HepG2 (cell line): ENCODE data around the gene CSNK1D. TPM values are rescaled to one million over a fixed set of nuclear protein-coding genes. Genes with fewer than 3 reads are reported as not detected.

Source experiments
- ETV6 ChIP-seq: sonication (generic); formaldehyde crosslinking; conservative IDR thresholded peaks from 2 replicates; pipeline ENCODE4 v1.4.0; 2020; ENCODE audit warnings: missing genetic modification reagents
- FLYWCH1 ChIP-seq: sonication (generic); formaldehyde crosslinking; IDR thresholded peaks from 2 replicates; pipeline ENCODE4 v1.8.1; 2023; ENCODE audit warnings: mild to moderate bottlenecking, missing genetic modification reagents
- GATA4 ChIP-seq: sonication (generic); IDR thresholded peaks from 2 replicates; pipeline ENCODE4 v1.6.1; 2016; ENCODE audit warnings: antibody characterized with exemption, low read depth, borderline replicate concordance
- KDM6A ChIP-seq: IDR thresholded peaks from 2 replicates; pipeline ENCODE4 v1.6.1; 2016; ENCODE audit warnings: low read depth
- MATR3 ChIP-seq: sonication (generic); formaldehyde crosslinking; IDR thresholded peaks from 2 replicates; pipeline ENCODE4 v1.4.0; 2020; ENCODE audit warnings: missing genetic modification reagents
- POLR2AphosphoS5 ChIP-seq: IDR thresholded peaks from 2 replicates; pipeline ENCODE4 v1.6.1; 2012; ENCODE audit warnings: low read depth, low read length
- SALL1 ChIP-seq: sonication (generic); formaldehyde crosslinking; IDR thresholded peaks from 2 replicates; pipeline ENCODE4 v1.8.0; 2022; ENCODE audit warnings: mild to moderate bottlenecking, missing genetic modification reagents
- SAP130 ChIP-seq: IDR thresholded peaks from 2 replicates; pipeline ENCODE4 v1.6.1; 2016; ENCODE audit warnings: low read depth
- SMAD1 ChIP-seq: sonication (generic); formaldehyde crosslinking; IDR thresholded peaks from 2 replicates; pipeline ENCODE4 v1.4.0; 2020; ENCODE audit warnings: missing genetic modification reagents, low read depth, mild to moderate bottlenecking, borderline replicate concordance
- ZBTB7A ChIP-seq: sonication (generic); formaldehyde crosslinking; IDR thresholded peaks from 2 replicates; pipeline ENCODE4 v1.8.0; 2022; ENCODE audit warnings: mild to moderate bottlenecking, missing genetic modification reagents
- ZNF589 ChIP-seq: sonication (generic); formaldehyde crosslinking; conservative IDR thresholded peaks from 2 replicates; pipeline ENCODE4 v1.8.0; 2022; ENCODE audit warnings: mild to moderate bottlenecking, moderate library complexity, missing genetic modification reagents
- ZNF660 ChIP-seq: sonication (generic); formaldehyde crosslinking; IDR thresholded peaks from 2 replicates; pipeline ENCODE4 v1.5.1; 2020; ENCODE audit warnings: mild to moderate bottlenecking, low read depth, missing genetic modification reagents, borderline replicate concordance
- polyA plus RNA-seq, 8 experiments: library from polyadenylated mRNA; depleted of rRNA in 3 of 8; stranded (reverse) in 7 of 8; unstranded in 1 of 8; fragments of >200 nt; fragmentation: Illumina TruSeq in 4 of 8; extraction: Trizol in 4 of 8; gene quantifications; 2 replicates each; pipeline versions ENCODE4 v1.2.1 to v1.2.3, GENCODE V29; 2011 to 2016; ENCODE audit warnings: low read depth in 4 of 8, missing spikeins in 1 of 8, mixed read lengths in 1 of 8; ENCODE audit not compliant: insufficient read depth in 1 of 8
- total RNA-seq, 5 experiments: library from RNA; depleted of rRNA; stranded (reverse); fragments of >200 nt; fragmentation: Illumina TruSeq; extraction: Trizol; gene quantifications; 2 replicates each; pipeline ENCODE4 v1.2.3, GENCODE V29; 2016; ENCODE audit warnings: low read depth in 1 of 5
- TF ChIP-seq, protein P1 (sequence below): IDR thresholded peaks from 2 replicates; pipeline ENCODE4 v1.6.1; 2012; ENCODE audit warnings: inconsistent platforms
- TF ChIP-seq, protein P2 (sequence below): sonication (generic); formaldehyde crosslinking; IDR thresholded peaks from 2 replicates; pipeline ENCODE4 v1.4.0; 2020; ENCODE audit warnings: missing genetic modification reagents
- TF ChIP-seq, protein P3 (sequence below): sonication (generic); formaldehyde crosslinking; IDR thresholded peaks from 2 replicates; pipeline ENCODE4 v1.4.0; 2020; ENCODE audit warnings: missing genetic modification reagents, borderline replicate concordance
- TF ChIP-seq, protein P4 (sequence below): sonication (generic); formaldehyde crosslinking; IDR thresholded peaks from 2 replicates; pipeline ENCODE4 v1.4.0; 2020; ENCODE audit warnings: low read depth, mild to moderate bottlenecking, missing genetic modification reagents
- TF ChIP-seq, protein P5 (sequence below): sonication (generic); formaldehyde crosslinking; IDR thresholded peaks from 2 replicates; pipeline ENCODE4 v1.5.1; 2020; ENCODE audit warnings: missing genetic modification reagents, mild to moderate bottlenecking, borderline replicate concordance

CSNK1D gene
- total and polyA plus RNA-seq, 2 of the 13 experiments (the other 11 are each of a cell fraction or from before 2014, with no cell fraction given) = 31.5 to 128 TPM

DNA sequence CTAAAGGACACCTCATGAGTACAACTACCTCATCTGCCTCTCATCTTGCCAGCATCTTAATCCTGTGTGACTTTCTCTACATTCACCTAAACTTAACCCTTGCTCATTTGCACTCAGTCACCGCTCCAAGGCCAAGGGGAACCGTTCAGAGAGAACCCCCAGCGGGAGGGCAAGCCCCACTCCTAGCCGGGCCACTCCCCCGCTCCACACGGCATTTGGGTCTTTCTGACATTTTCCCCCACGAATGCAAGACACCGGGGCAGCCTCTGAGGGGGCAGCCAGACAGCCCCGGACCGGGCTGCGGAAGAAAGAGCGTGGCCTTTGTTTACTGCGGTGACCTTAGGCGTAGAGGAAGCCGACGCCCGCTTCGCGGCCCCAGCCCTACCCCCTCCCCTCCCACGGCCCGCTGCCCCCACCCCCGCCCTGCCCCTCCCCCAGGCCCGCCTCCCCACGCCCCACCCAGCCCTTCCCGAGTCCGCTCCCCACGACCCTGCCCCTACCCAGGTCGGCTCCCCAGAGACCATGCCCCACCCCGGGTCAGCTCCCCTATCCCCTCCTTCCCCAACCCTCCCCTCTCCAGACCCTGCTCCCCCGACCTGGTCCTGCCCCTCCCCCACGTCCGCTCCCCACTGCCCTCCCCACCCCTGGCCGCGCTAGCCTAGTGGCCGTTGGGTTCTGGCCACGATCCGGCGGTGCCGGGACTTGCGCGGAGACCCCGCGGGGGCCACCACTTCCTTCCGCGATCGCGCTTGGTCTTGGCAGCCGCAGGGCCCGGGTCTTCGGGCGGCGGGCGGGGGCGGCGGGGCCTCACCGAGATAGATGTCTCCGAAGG, 789 bp downstream of the CSNK1D start (continued):
- TF ChIP-seq GATA4 (no peak), SMAD1 (CRISPR knock-in tag) (no peak), ZBTB7A (CRISPR knock-in tag) (no peak), POLR2AphosphoS5 (0 out of 2 replicates have a peak, but pooled peaks have one; percentile 23), KDM6A (CRISPR knock-in tag) (no peak), SALL1 (CRISPR knock-in tag) (peak; percentile 33; the same call in 1 of the 2 replicates), FLYWCH1 (CRISPR knock-in tag) (peak; percentile 30; the same call in 1 of the 2 replicates), ZNF589 (CRISPR knock-in tag) (0 out of 2 replicates have a peak, but pooled peaks have one; percentile 6), MATR3 (CRISPR knock-in tag) (no peak), SAP130 (peak; percentile 70), ZNF660 (CRISPR knock-in tag) (no peak), ETV6 (no peak)
- TF ChIP-seq, protein P1, sequence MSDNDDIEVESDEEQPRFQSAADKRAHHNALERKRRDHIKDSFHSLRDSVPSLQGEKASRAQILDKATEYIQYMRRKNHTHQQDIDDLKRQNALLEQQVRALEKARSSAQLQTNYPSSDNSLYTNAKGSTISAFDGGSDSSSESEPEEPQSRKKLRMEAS = peak; percentile 62; the same call in 1 of the 2 replicates
- TF ChIP-seq, protein P2, sequence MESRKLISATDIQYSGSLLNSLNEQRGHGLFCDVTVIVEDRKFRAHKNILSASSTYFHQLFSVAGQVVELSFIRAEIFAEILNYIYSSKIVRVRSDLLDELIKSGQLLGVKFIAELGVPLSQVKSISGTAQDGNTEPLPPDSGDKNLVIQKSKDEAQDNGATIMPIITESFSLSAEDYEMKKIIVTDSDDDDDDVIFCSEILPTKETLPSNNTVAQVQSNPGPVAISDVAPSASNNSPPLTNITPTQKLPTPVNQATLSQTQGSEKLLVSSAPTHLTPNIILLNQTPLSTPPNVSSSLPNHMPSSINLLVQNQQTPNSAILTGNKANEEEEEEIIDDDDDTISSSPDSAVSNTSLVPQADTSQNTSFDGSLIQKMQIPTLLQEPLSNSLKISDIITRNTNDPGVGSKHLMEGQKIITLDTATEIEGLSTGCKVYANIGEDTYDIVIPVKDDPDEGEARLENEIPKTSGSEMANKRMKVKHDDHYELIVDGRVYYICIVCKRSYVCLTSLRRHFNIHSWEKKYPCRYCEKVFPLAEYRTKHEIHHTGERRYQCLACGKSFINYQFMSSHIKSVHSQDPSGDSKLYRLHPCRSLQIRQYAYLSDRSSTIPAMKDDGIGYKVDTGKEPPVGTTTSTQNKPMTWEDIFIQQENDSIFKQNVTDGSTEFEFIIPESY (CRISPR knock-in tag) = no peak
- TF ChIP-seq, protein P3, sequence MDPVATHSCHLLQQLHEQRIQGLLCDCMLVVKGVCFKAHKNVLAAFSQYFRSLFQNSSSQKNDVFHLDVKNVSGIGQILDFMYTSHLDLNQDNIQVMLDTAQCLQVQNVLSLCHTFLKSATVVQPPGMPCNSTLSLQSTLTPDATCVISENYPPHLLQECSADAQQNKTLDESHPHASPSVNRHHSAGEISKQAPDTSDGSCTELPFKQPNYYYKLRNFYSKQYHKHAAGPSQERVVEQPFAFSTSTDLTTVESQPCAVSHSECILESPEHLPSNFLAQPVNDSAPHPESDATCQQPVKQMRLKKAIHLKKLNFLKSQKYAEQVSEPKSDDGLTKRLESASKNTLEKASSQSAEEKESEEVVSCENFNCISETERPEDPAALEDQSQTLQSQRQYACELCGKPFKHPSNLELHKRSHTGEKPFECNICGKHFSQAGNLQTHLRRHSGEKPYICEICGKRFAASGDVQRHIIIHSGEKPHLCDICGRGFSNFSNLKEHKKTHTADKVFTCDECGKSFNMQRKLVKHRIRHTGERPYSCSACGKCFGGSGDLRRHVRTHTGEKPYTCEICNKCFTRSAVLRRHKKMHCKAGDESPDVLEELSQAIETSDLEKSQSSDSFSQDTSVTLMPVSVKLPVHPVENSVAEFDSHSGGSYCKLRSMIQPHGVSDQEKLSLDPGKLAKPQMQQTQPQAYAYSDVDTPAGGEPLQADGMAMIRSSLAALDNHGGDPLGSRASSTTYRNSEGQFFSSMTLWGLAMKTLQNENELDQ (CRISPR knock-in tag) = no peak
- TF ChIP-seq, protein P4, sequence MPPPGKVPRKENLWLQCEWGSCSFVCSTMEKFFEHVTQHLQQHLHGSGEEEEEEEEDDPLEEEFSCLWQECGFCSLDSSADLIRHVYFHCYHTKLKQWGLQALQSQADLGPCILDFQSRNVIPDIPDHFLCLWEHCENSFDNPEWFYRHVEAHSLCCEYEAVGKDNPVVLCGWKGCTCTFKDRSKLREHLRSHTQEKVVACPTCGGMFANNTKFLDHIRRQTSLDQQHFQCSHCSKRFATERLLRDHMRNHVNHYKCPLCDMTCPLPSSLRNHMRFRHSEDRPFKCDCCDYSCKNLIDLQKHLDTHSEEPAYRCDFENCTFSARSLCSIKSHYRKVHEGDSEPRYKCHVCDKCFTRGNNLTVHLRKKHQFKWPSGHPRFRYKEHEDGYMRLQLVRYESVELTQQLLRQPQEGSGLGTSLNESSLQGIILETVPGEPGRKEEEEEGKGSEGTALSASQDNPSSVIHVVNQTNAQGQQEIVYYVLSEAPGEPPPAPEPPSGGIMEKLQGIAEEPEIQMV = peak; percentile 67; the same call in 1 of the 2 replicates
- TF ChIP-seq, protein P5, sequence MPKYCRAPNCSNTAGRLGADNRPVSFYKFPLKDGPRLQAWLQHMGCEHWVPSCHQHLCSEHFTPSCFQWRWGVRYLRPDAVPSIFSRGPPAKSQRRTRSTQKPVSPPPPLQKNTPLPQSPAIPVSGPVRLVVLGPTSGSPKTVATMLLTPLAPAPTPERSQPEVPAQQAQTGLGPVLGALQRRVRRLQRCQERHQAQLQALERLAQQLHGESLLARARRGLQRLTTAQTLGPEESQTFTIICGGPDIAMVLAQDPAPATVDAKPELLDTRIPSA (CRISPR knock-in tag) = no peak
